Skeletal muscle tissue (tissue), 4 donors: ENCODE measurements around the gene GPR21. TPM values are rescaled to one million over a fixed set of nuclear protein-coding genes. Genes with fewer than 3 reads are reported as not detected.

Experiments used
- H3K27ac ChIP-seq: one replicate; pipeline ENCODE4 v1.7.0; 2013; ENCODE audit warnings: mild to moderate bottlenecking, low read depth, low read length, inconsistent platforms
- H3K27me3 ChIP-seq, 3 donors: one replicate each; pipeline ENCODE4 v1.7.0; 2013; ENCODE audit warnings: low read length in 3 of 3; ENCODE audit not compliant: control insufficient read depth in 3 of 3, insufficient read depth in 3 of 3
- H3K36me3 ChIP-seq, 3 donors: one replicate each; pipeline ENCODE4 v1.7.0; 2013; ENCODE audit warnings: low read length in 3 of 3; ENCODE audit not compliant: control insufficient read depth in 3 of 3, insufficient read depth in 3 of 3
- H3K4me1 ChIP-seq, 3 donors: one replicate each; pipeline ENCODE4 v1.7.0; 2013; ENCODE audit warnings: low read length in 3 of 3, mild to moderate bottlenecking in 3 of 3; ENCODE audit not compliant: control insufficient read depth in 3 of 3, insufficient read depth in 3 of 3
- H3K4me3 ChIP-seq, 3 donors: one replicate each; pipeline ENCODE4 v1.7.0; 2013; ENCODE audit warnings: low read length in 3 of 3
- H3K9ac ChIP-seq, 3 donors: one replicate each; pipeline ENCODE4 v1.7.0; 2013; ENCODE audit warnings: low read length in 3 of 3, mild to moderate bottlenecking in 3 of 3, moderate library complexity in 2 of 3, low read depth in 1 of 3
- H3K9me3 ChIP-seq, 3 donors: one replicate each; pipeline ENCODE4 v1.7.0; 2013; ENCODE audit warnings: low read length in 3 of 3; ENCODE audit not compliant: control insufficient read depth in 3 of 3
- total RNA-seq: library from RNA; depleted of rRNA; stranded (reverse); fragments of >200 nt; gene quantifications from one replicate; pipeline ENCODE4 v1.2.3, GENCODE V29; 2014
- donor health status: Osteomylitis.

GPR21 gene
- 3.1 TPM for total RNA-seq

GRCh38 chr9:123033352-123033751 is at the start of gene GPR21:
Gene GPR21 (plus strand): TSS chr9:123033667. CDS start chr9:123034567, 900 bp downstream.
- Histone ChIP-seq H3K27ac (peak within 1 kb of the TSS; percentile 25), H3K27me3 (no peaks in the 10 kb centered on the region), H3K36me3 (peaks cover 0 to 6% (median 0%) of the 10 kb centered on the region in 3 donors), H3K9me3 (no peaks in the 10 kb centered on the region), H3K9ac (peak within 1 kb of the TSS; percentile 28 to 55 (median 28)), H3K4me3 (peak within 1 kb of the TSS; percentile 30 to 55 (median 51)), H3K4me1 (peaks cover 14 to 22% (median 16%) of the 10 kb centered on the region in 3 donors)

- Histone ChIP-seq H3K9me3 (no peaks in the 10 kb centered on the region), H3K27me3 (no peaks in the 10 kb centered on the region), H3K4me3 (no peak overlapping the region), H3K4me1 (no peaks in the 10 kb centered on the region), H3K36me3 (peaks cover 7 to 26% (median 18%) of the 10 kb centered on the region in 3 donors), H3K27ac (no peak overlapping the region), H3K9ac (no peak overlapping the region)
Observed at GRCh38 chr9:122986010-122986409, 47.5 kb upstream of the GPR21 start.

- Histone ChIP-seq H3K9ac (no peak overlapping the region), H3K27me3 (no peaks in the 10 kb centered on the region), H3K9me3 (no peaks in the 10 kb centered on the region), H3K4me1 (no peaks in the 10 kb centered on the region), H3K4me3 (no peak overlapping the region), H3K27ac (no peak overlapping the region), H3K36me3 (peaks cover 7 to 32% (median 18%) of the 10 kb centered on the region in 3 donors)
Observed at GRCh38 chr9:122988141-122988540, 45.3 kb upstream of the GPR21 start.

GRCh38 chr9:122988920-122989621 is 44.4 kb upstream of the GPR21 start:
- Histone ChIP-seq H3K9me3 (no peaks in the 10 kb centered on the region), H3K27me3 (no peaks in the 10 kb centered on the region), H3K27ac (no peak overlapping the region), H3K36me3 (peaks cover 7 to 32% (median 18%) of the 10 kb centered on the region in 3 donors), H3K4me1 (no peaks in the 10 kb centered on the region), H3K9ac (no peak overlapping the region), H3K4me3 (no peak overlapping the region)

- Histone ChIP-seq H3K27me3 (no peaks in the 10 kb centered on the region), H3K36me3 (peaks cover 7 to 21% (median 10%) of the 10 kb centered on the region in 3 donors), H3K4me1 (no peaks in the 10 kb centered on the region), H3K4me3 (no peak overlapping the region), H3K9me3 (no peaks in the 10 kb centered on the region), H3K27ac (no peak overlapping the region), H3K9ac (no peak overlapping the region)
Observed at GRCh38 chr9:122991370-122991830, 42.1 kb upstream of the GPR21 start.

GRCh38 chr9:122996586-122996985 is 36.9 kb upstream of the GPR21 start:
- peaks cover 3 to 14% (median 5%) of the 10 kb centered on the region in 3 donors for H3K36me3 ChIP-seq
- no peak overlapping the region for H3K9ac ChIP-seq
- H3K4me1 ChIP-seq: no peaks in the 10 kb centered on the region
- H3K4me3 ChIP-seq: no peak overlapping the region
- H3K27ac ChIP-seq: no peak overlapping the region
- H3K9me3 ChIP-seq: no peaks in the 10 kb centered on the region
- H3K27me3 ChIP-seq: no peaks in the 10 kb centered on the region

GRCh38 chr9:122998448-122998847 is 35.0 kb upstream of the GPR21 start:
- H3K9me3 ChIP-seq: no peaks in the 10 kb centered on the region
- H3K9ac ChIP-seq: no peak overlapping the region
- H3K4me3 ChIP-seq: no peak overlapping the region
- no peak overlapping the region for H3K27ac ChIP-seq
- no peaks in the 10 kb centered on the region for H3K27me3 ChIP-seq
- H3K4me1 ChIP-seq: no peaks in the 10 kb centered on the region
- peaks cover 3 to 10% (median 5%) of the 10 kb centered on the region in 3 donors for H3K36me3 ChIP-seq

- no peaks in the 10 kb centered on the region for H3K9me3 ChIP-seq
- H3K27ac ChIP-seq: no peak overlapping the region
- no peak overlapping the region for H3K9ac ChIP-seq
- no peaks in the 10 kb centered on the region for H3K4me1 ChIP-seq
- H3K36me3 ChIP-seq: peaks cover 3 to 10% (median 5%) of the 10 kb centered on the region in 3 donors
- H3K27me3 ChIP-seq: no peaks in the 10 kb centered on the region
- no peak overlapping the region for H3K4me3 ChIP-seq
Observed at GRCh38 chr9:123000371-123001068, 32.9 kb upstream of the GPR21 start.

- Histone ChIP-seq H3K36me3 (peaks cover 0 to 10% (median 3%) of the 10 kb centered on the region in 3 donors), H3K9me3 (no peaks in the 10 kb centered on the region), H3K9ac (peak overlapping the region in 1 of 3 donors; percentile 59), H3K4me3 (no peak overlapping the region), H3K27me3 (no peaks in the 10 kb centered on the region), H3K4me1 (no peaks in the 10 kb centered on the region), H3K27ac (no peak overlapping the region)
Observed at GRCh38 chr9:123002754-123003153, 30.7 kb upstream of the GPR21 start.

- no peaks in the 10 kb centered on the region for H3K4me1 ChIP-seq
- H3K27me3 ChIP-seq: no peaks in the 10 kb centered on the region
- no peak overlapping the region for H3K9ac ChIP-seq
- peaks cover 0 to 10% (median 3%) of the 10 kb centered on the region in 3 donors for H3K36me3 ChIP-seq
- no peak overlapping the region for H3K4me3 ChIP-seq
- no peaks in the 10 kb centered on the region for H3K9me3 ChIP-seq
- H3K27ac ChIP-seq: no peak overlapping the region
Observed at GRCh38 chr9:123003466-123003865, 30.0 kb upstream of the GPR21 start.
